DMS 273 treated with DMSO at 0.1 percent for 48 hours (cell line): Measurements from ENCODE around the gene SPATS2L.
A peak's percentile ranks its signal among the peaks of the same experiment; 100 is the strongest.

ENCODE experiments used
- DNase-seq: peaks from one replicate; lab custom pipeline; 2025; lab: John Stamatoyannopoulos, UW

The SPATS2L gene

DNA sequence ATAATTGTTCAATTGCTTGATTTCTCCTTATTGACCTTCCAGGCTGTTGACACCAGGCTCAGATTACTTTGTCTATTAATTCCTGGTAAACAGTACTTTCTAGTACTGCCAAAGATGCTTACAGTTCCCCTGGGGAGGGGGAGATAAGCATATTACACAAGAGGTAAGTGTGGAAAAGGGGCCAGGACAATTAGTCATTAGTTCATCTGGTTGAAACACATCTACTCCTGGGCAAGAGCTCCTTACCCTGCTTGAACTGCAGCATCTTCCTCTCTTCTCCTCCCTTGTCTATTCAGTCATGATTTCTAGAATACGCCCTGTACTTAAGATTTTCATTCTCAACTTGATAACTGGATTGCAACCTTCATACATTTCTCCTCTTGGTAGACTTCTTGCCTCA, 10.4 kb upstream of the SPATS2L start:
- DNase-seq, result no peak

DNA sequence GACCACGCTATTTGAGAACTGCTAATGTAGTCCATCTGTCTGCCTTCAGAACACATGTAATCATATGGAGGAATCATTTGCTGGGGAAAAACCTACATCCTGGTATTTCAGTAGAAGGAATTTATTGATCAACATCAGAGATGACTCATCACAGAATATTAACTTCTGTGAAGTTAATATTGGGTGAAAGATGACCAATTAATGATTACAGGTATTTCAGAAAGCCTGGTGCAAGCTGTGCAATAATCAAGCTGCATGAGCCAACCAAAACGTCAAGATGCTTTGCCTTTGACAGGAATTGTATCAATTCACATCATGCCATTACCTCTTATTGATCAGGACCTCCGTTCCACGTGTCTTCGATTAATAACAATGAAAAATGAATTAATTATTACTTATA, 9.4 kb upstream of the SPATS2L start:
- DNase-seq, result no peak

DNA sequence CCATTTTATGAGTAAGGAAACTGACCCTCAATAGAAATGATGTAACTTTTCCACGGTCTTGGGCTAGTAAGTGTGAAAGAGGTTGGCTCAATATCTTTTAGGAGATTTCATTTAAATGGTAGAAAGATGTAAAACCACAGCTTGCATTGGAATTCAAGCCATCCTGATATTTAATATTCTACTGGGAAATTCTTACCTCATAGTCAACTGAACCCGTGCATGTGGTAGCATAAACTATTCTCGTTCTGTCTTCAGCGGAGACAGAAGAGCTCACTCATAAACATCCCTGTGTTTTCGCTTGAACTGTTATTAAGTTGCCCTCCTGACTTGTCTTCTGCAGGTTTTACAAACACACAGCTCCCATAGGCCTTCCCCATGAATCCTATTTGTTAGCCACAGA, 8.5 kb upstream of the SPATS2L start:
- DNase-seq, result no peak

DNA sequence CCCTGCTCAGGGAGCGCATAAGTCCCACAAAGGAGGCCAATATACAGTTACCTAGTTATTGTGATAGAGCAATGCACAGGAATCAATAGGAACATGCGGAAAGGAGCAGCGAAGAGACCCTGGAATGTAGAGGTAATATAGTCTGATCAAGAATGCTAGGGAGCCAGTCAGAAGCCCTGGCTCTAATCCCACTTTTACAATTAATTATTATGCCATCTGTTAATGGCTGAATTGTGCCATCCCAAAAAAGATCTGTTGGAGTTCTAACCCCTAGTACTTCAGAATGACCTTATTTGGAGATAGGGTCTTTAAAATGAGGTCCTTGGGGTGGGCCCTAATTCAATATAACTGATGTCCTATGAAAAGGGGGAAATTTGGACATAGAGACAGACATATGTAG, 7.7 kb upstream of the SPATS2L start:
- peak; percentile 2 for DNase-seq

DNA sequence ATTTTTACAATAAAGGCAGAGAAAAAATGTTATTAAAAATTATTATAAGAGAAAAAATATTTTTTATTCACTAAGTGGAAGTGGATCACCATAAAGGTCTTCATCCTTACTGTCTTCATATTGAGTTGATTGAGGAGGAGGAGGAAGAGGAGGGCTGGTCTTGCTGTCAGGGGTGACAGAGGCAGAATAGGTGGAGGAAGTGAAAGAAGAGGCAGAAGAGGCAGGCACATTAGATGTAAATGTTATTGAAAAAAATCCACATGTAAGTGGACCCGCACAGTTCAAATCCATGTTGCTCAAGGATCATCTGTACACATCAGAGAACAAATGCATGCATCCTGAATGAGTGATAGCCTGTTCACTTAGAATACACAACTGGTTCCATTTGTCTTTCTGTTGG, 6.4 kb upstream of the SPATS2L start:
- DNase-seq, result no peak

DNA sequence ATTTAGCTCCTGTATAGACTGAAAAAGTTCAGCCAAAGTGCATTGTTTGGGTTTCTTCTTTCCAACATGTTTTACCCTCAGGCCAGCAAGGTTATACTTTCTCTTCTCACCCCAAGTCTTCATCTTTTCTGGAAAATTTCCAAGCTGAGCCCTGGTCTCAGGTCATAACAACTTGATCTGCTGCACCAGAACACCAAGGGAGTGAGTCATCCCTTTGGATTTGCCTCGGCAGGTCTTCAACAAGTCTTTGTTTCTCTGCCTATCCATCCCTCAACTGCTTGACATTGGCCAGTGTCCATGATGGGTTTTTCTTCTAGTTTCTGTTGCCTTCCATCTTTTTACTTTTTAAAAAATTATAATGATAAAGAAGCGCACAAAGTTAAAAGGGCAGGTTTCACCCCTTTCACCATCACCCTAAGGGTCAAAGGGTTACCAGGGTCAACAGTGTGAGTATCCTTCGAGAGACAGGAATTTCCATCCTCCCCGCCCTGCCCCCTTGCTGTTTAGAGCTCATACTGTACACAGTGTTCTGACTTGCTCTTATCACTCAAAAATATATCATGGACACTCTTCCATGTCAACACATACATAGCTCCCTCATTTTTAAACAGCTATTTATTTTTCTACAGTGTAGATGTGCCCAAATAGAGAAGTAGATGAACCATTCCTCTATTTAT, 5.7 kb upstream of the SPATS2L start:
- peak; percentile 15 for DNase-seq

DNA sequence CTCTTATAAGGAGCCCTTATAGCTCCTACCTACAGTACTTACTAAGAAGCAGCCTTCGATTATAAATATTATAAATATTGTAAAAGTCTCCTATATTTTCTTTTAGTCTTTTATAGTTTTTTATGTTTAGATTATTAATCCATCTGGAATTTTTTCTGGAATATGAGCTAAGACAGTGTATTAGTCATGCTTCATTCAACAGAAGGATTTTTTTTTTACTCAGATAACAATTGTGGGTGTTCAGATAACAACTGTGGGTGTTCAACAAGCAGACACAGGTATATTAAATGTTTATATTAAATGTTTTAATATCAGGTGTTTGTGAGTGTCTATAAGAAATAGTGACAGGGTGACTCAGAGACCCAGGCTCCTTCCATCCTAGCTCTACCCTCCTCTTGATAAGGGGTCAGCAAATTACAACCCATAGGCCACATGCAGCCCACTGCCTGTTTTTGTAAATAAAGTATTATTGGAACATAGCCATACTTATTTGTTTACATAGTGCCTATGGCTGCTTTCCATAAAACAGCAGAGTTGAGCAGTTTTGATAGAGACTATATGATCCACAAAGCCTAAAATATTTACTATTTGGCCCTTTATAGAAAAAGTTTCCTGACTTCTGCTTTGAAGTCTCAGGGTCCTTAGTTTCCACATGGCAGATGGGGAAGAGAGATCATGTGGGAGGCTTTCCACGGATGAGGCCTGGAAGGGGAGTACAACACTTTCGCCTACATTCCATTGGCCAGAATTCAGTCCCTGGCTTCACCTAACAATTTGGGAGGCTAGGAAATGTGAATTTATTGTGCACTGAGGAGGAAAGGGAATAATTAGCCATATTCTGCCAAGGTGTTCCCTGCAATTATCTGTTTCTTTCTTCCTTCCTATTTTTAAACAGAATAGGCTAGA, 4.3 kb upstream of the SPATS2L start:
- no peak for DNase-seq

DNA sequence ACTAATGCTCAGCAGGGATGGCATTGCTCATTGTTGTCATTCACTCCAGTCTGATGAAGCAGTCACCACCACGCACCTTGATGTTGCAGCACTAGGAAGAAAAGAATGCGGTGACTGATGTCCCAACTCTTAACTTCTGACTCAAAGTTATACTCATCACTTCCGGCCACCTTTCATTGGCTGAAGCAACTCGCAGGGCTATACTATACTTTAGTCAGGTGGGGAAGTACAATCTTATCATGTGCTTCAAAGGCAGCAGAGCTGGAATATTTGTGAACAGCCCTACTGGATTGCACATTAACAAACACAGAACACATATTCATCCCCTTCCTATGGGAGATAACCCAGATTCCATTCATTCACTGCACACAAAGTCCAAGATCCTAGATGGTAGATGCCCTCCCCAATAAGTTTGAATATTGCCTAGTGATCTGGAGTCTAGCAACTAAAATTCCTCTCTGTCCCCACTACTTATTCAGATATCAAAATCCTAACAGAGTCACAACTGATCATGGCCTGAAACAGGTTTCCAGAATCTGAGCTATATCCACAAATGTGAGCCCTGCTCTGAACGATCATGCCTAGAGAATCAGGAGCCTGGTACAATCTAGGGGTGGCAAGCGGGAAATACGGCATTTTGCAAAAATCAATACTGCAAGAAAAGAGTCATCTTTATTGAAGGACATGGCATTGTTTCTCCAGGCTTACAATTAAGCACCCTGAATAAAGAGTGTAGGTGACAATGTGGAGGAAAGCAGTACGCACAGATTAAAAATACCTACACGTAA, 3.4 kb upstream of the SPATS2L start:
- no peak for DNase-seq

DNA sequence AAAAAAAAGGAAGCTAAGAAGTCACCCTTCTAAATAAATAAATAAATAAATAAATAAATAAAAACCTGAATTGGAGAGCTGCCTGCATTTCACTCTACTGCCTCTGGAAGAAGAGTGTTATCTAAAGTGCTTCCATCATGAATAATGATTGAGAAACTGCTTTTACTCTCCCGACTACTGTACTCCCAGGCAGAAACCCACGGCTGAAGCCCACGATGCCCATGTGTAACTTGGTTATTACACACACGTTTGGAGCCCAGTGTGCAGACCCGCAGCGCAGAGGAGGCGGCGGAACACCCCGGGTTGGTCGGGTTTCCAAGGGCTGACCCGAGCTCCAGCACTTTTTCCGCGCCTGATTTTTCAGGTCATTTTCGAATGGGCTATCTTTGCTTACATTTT, 697 bp upstream of the SPATS2L start:
- peak; percentile 26 for DNase-seq

DNA sequence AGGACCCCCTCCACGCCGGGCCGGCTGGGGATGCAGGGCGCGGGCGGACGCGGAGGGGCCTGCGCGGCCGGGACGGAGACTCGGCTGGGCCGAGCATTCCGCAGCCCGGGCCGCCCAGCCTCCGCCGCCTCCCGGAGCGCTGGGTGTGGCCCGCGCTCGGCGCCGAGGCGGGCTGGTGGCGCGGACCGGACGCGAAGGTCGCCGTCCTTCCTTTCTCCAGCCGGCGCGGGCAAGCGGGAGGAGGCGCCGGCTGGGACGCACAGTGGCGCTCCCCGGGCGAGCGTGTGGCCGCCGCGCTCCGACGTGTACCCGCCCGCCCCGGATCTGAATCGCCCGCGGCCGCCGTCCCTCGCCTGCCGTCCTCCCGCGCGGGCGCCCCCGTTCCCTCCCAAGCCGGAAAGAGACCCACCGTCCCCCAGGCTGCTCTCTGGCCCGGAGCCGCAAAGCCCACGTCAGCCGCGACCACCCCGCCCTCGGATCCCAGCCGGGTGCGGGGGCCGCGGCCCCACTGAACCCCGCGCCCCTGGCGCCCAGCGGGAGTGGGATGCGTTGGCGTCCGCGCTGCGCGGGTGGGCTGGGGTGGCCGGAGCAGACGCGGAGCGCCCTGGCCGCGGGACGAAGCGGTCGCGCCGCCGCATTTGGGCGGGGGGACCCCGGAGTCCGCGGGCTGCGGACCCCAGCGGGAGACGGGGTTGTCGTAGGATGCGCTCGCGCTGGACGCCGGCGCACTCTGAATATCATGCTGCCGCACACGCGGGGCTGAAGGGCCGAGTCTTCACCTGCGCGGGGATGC, 634 bp downstream of the SPATS2L start:
- DNase-seq, result peak; percentile 1

DNA sequence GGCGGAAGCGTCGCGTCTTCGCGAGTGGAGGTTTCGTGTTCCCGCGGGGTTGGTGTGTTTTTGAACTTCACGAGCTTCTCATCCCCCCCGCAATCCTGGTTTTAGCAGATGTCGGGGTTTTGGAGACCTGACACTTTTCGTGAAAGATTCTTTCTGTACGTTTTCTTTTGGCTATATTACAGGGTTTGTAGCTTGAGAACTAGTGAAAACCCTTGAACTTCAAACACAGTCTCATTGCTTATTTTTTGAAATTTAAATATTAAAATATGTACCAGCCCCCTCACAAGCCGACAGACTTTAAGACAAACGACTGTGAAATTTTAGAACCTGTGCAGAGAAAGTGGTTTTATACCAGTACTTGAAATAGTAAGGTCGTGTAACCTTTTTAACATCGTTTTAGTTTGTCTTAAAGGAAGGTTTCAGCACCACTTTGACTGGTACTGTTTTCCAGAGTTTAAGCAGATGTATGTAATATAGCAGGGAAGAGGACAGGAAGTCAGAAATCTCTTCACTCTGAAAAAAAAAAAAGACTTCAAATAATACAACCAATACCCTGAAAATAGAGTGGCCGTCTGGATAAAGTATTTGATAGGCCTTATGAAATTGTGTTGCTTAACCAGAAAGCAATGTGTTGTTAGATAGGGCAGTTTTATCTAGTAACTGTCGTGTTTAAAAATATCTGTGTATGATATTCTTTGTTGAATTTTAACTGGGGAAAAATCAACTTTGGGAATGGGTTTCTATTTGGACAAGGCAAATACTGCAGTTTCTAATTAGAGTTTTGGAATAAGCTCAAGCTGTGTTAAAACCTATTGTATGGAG, 1.4 kb downstream of the SPATS2L start:
- DNase-seq, result no peak

DNA sequence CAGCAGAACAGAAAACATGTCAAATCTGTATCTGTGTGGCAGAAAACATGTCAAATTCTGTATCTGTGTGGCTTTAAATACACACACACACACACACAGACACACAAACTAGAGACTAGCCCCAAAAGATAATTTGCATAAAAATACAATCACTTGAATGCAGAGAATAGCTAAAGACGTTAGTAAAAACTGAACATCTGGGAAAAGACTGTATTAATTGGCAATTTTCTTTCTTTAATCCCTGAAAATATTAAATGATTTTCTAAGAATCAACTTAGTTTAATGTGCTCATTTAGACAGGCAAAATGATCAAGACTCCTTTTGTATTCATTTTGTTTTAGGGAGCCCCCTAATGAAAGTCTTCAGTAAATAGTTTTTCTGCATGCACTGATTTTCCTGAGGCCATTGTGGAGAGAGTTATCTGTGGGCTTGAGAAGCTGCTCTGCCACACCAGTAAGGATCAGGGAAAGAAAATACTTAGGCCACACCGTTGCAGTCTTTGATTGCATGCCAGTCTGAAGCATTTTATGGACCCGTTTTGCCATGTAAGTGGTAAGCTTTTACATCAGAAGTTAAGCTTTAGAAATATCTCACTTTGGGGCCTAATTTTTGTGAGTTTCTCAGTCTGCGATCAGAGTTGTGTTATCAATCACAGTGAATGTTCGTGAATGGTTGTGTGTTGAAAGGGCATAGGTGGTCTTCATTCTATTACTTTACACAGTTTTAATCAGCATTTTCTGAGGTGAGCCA, 2.2 kb downstream of the SPATS2L start:
- peak; percentile 21 for DNase-seq

DNA sequence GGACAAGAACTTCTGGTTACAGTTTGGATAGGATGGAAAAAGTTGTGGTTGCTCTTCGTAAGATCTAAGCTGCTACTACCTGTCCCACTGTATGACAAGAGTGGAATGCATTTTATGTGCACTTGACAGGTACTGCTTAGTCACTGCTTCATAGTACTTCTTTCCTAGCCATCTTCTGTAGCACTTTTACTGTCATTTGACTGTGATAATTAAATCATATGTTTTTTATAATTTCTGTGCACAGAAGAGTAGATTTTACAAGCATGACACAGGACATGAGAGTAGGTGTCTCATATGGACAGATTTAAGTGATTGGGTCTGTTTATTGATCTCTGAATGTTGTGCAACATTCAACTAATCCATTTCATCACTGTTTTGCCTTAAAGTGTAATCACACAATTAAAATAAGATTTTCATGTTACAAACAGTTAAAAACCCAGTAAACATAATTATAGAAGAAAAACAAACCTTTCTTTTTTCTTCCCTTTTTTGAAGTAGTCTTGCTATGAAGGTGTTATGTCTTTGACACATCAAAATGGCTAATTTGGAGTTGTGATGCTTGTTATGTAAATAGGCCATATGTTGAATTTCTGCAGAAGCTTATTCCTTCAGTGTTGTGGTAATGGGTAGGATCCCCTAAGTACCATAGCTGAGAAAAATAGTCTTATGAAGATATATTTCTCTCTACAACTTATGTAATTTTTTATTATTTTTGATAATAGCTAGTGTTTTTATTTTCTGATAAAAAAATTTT, 3.0 kb downstream of the SPATS2L start:
- no peak for DNase-seq

DNA sequence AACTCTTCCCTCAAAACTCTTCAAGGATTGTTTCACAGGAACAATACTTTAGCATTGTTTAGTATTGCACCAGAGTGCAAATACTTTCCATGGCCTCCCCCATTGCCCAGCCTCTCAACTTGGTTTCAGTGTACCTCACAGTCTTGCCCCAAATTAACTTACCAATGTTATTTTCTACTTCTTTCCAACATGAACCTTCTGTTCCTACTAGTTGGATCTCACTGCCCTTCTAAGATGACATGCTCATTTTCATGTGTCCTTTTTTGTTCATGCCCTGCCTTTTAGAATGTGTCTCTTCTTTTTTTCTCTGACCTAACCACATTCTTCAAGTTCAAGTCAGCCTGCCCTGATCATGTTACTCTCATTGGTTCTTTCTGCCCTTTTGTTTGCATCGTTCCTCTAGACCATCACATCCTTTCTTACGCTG, 4.1 kb downstream of the SPATS2L start:
- DNase-seq, result no peak

DNA sequence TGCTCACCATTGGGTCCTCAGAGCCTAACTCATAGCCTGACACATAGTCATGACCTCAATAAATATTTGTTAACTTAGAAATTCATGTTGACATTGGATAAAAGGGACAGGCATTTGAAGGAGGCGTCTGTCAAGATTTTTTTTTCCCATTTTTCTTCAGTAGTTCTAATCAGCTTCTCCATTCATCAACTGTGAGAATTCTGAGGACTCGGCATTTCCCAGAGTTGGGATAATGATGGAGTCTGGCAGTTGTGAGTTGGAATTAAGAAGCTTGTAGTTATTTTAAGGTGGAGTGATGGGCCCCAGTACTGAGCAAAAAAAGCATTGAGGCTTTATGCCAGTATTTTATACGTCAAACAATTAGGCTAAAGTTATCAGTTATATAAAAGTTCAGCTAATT, 4.6 kb downstream of the SPATS2L start:
- DNase-seq, result no peak

DNA sequence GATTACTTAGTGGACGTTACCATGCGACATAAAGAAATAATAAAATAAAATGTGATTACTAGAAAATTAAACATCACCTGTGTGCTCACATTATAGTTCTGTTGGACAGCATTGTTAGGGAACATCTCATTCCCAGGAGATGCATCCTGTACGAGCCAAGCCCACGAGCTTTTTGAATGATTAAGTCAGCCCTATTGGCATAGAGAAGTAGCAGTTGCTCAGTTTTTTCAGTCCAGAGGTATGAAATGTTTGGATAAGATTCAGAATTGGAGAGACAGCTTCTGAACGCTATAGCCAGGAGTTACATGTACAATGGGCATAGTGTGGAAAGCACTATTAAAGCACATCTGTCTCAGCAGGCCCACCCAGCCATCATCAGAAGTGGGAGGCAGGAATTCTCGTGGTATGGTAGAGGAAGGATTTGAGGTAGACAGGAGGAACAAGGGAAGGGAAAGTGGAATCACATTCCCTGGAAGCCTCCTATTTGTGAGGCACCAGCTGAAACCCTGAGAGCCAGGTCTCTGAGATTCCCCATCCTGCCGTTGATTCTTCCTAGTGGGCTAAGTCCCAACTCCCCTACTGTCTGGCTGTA, 8.6 kb downstream of the SPATS2L start:
- no peak for DNase-seq

DNA sequence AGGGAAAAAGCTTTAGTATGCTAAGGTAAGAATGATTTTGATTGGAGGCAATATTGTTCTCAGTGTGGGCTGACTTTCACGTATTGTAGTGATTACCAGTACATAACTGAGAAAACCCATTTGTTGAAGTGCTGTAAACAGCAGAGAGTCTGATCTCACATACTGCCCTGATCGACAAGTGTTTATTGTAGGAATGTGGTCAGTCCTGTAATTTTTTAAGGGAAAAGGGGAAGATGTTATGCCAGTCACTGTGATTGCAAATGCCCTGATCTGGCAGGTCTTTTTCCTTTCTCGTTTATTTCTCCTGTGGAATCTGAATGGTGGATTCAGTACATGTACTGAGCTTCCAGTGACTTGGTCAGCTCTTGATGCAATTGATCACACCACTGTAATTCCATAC, 11.5 kb downstream of the SPATS2L start:
- DNase-seq, result no peak

DNA sequence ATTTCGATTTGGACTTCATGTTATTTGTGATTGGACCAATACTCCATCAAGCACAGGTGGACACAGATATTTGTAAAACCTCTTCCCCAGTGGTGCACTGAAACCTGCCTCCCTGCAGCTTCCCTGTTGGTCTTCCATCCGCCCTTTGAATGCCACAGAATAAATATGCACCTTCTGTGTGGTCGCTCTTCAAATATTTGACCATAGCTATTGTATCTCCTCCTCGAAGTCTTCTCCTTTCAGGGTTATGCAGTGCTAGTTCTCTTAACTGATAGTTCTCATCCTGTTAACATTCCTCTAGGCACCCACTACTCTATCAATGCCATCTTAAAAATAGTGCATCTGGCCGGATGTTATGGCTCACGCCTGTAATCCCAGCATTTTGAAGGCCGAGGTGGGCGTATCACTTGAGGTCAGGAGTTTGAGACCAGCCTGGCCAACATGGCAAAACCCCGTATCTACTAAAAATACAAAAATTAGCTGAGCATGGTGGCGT, 12.5 kb downstream of the SPATS2L start:
- DNase-seq, result no peak
